Colonic mucosa (tissue), 4 donors: ENCODE measurements around the gene ANKEF1. TPM values are rescaled to one million over a fixed set of nuclear protein-coding genes. Genes with fewer than 3 reads are reported as not detected.

Experiments used
- DNase-seq: peaks from one replicate; pipeline ENCODE4 v3.0.0-alpha.2; 2020
- H3K27ac ChIP-seq: fragments of 200-600 bp; one replicate; pipeline ENCODE4 v1.8.0; 2021
- H3K27me3 ChIP-seq: fragments of 200-600 bp; one replicate; pipeline ENCODE4 v1.8.0; 2021
- H3K36me3 ChIP-seq: fragments of 200-600 bp; one replicate; pipeline ENCODE4 v1.8.0; 2021
- H3K4me1 ChIP-seq: fragments of 200-600 bp; one replicate; pipeline ENCODE4 v1.8.0; 2021; ENCODE audit warnings: mild to moderate bottlenecking
- H3K4me3 ChIP-seq: fragments of 200-600 bp; one replicate; pipeline ENCODE4 v1.8.0; 2021
- H3K9ac ChIP-seq, 2 donors: one replicate each; pipeline ENCODE4 v1.7.0; 2013; ENCODE audit warnings: control low read depth in 2 of 2, low read depth in 2 of 2, low read length in 2 of 2
- H3K9me3 ChIP-seq: fragments of 200-600 bp; one replicate; pipeline ENCODE4 v1.8.0; 2021
- intact Hi-C: fragments of 100-400 bp; cut with DNase I; formaldehyde crosslinking; loops from one replicate; pipeline ENCODE4 v1.14.1; 2022
- total RNA-seq, 2 donors: library from RNA; stranded (reverse); fragmentation: NEBNext Ultra II Directional in 1 of 2; extraction: Animal tissue kit (Norgen Biotek cat#: 25700) in 1 of 2; gene quantifications; one replicate each; pipeline ENCODE4 v1.2.1, GENCODE V29; 2021
- TF ChIP-seq, protein P1 (sequence below): fragments of 200-600 bp; IDR thresholded peaks from one replicate; pipeline ENCODE4 v1.8.0; 2022; ENCODE audit warnings: antibody characterized with exemption, mild to moderate bottlenecking
- donor health status: healthy.
- donor health status: DM: no; HTN: no; CAD: no.
- donor health status: DM: no; HTN: no; CAD: no.

The ANKEF1 gene
- total RNA-seq, 2 donors from 2014 or later, result 4.8 to 9.2 TPM

DNA sequence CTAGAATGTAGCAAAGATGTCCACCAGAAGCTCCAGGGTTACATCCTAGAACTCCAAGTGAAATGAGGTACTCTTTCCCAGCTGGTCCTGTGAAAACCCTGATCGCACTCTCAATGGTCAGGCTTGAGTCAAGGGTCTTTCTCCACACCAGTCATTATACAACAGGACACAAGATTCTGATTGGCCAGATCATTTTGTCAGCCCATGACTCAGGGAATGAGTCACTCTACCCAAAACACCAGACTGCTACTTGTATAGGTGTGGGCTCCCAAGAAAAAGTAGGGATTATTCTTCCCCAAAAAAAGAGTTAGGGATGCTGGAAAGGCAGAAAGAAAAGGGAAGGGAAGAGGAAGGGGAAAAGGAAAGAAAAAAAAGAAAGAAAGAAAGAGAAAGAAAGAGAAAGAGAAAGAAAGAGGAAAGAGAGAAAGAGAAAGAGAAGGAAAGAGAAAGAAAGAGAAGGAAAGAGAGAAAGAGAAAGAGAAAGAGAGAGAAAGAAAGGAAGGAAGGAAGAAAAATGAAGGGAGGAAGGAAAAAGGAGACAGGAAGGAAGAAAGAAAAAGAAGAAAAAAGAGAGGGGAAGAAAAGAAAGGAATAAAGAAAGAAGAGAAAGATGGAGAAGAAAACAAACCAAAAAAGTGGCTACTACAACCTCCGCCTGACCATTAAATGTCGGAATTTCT is 30.5 kb downstream of the ANKEF1 start:
- TF ChIP-seq, protein P1, sequence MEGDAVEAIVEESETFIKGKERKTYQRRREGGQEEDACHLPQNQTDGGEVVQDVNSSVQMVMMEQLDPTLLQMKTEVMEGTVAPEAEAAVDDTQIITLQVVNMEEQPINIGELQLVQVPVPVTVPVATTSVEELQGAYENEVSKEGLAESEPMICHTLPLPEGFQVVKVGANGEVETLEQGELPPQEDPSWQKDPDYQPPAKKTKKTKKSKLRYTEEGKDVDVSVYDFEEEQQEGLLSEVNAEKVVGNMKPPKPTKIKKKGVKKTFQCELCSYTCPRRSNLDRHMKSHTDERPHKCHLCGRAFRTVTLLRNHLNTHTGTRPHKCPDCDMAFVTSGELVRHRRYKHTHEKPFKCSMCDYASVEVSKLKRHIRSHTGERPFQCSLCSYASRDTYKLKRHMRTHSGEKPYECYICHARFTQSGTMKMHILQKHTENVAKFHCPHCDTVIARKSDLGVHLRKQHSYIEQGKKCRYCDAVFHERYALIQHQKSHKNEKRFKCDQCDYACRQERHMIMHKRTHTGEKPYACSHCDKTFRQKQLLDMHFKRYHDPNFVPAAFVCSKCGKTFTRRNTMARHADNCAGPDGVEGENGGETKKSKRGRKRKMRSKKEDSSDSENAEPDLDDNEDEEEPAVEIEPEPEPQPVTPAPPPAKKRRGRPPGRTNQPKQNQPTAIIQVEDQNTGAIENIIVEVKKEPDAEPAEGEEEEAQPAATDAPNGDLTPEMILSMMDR, result no peak
- intact Hi-C loops, result no loop called here
- DNase-seq, result no peak

DNA sequence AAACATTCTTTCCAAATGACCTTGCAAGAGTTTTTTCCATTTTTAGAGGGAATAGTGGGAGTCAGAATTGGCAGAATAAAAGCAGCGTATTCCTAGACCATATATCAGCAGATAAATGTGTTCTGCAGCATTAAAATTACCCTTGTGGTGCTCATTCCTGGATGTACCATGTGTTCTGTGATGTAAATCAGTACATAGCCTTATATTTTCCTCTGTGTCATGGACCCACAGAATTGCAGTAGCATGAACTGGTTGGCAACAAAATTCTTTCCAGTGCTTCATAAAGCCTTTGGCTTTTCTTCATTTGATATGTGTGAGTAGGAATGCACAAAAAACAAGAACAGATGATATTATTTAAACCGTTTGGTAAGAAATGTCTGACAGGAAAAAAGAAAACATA is 32.5 kb downstream of the ANKEF1 start:
- Histone ChIP-seq H3K36me3 (no peaks in the 10 kb centered on the region), H3K4me1 (no peaks in the 10 kb centered on the region), H3K9me3 (no peaks in the 10 kb centered on the region), H3K27me3 (no peaks in the 10 kb centered on the region), H3K4me3 (no peak overlapping the region), H3K9ac (no peak overlapping the region), H3K27ac (no peak overlapping the region)
- TF ChIP-seq, protein P1, result no peak
- no peak for DNase-seq
- intact Hi-C loops, result no loop called here

More for the DNA sequence above, 30.5 kb downstream of the ANKEF1 start:
- Histone ChIP-seq H3K9me3 (no peaks in the 10 kb centered on the region), H3K36me3 (no peaks in the 10 kb centered on the region), H3K4me3 (no peak overlapping the region), H3K9ac (no peak overlapping the region), H3K27me3 (no peaks in the 10 kb centered on the region), H3K4me1 (no peaks in the 10 kb centered on the region), H3K27ac (no peak overlapping the region)

DNA sequence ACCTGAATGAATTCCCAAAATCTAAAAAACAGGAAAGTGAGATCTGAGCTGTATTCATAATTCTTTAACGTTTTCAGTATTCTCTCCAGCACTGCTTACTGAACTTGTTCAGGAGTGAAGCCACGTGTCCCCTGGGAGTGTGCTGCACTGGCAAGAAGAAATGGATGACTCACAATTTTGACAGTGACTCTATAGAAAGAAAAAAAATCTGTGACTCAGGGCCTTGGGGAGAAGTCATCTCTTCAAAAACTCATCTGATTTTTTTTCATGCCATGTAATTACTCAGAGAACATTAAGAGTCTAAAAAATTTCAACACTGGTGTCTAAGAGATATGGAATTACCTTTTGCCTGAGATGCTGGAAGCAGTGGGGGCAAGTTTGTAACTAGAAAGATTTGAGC is 39.7 kb downstream of the ANKEF1 start:
- no peak overlapping the region for H3K4me3 ChIP-seq
- H3K27me3 ChIP-seq, result no peaks in the 10 kb centered on the region
- H3K9me3 ChIP-seq, result no peaks in the 10 kb centered on the region
- no peaks in the 10 kb centered on the region for H3K36me3 ChIP-seq
- H3K27ac ChIP-seq, result no peak overlapping the region
- no peak overlapping the region for H3K9ac ChIP-seq
- H3K4me1 ChIP-seq, result no peaks in the 10 kb centered on the region
- intact Hi-C loops, result no loop called here
- TF ChIP-seq, protein P1, result no peak
- no peak for DNase-seq

DNA sequence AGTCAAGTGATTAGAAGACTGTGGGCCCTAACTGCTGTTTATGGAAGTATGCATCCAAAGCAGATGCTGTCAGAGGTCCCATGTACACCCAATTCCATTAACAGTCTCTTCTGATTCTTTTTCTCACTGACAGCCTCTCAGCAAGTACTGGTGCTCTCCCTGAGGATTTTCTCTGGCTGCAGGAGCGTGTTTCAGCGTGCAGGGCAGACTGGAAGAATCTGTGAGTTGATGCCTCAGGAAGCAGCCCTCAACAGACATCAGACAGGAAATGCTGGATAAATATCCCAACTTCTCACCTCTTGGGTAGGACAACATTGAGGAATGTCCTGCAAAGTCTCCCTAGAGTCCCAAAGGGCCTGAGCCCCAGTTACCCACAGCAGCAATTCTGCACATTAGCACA is 40.8 kb downstream of the ANKEF1 start:
- intact Hi-C loops, result no loop called here
- H3K4me1 ChIP-seq, result no peaks in the 10 kb centered on the region
- H3K9ac ChIP-seq, result no peak overlapping the region
- no peaks in the 10 kb centered on the region for H3K9me3 ChIP-seq
- no peak overlapping the region for H3K4me3 ChIP-seq
- no peaks in the 10 kb centered on the region for H3K36me3 ChIP-seq
- H3K27me3 ChIP-seq, result no peaks in the 10 kb centered on the region
- H3K27ac ChIP-seq, result no peak overlapping the region
- no peak for DNase-seq
- TF ChIP-seq, protein P1, result no peak

DNA sequence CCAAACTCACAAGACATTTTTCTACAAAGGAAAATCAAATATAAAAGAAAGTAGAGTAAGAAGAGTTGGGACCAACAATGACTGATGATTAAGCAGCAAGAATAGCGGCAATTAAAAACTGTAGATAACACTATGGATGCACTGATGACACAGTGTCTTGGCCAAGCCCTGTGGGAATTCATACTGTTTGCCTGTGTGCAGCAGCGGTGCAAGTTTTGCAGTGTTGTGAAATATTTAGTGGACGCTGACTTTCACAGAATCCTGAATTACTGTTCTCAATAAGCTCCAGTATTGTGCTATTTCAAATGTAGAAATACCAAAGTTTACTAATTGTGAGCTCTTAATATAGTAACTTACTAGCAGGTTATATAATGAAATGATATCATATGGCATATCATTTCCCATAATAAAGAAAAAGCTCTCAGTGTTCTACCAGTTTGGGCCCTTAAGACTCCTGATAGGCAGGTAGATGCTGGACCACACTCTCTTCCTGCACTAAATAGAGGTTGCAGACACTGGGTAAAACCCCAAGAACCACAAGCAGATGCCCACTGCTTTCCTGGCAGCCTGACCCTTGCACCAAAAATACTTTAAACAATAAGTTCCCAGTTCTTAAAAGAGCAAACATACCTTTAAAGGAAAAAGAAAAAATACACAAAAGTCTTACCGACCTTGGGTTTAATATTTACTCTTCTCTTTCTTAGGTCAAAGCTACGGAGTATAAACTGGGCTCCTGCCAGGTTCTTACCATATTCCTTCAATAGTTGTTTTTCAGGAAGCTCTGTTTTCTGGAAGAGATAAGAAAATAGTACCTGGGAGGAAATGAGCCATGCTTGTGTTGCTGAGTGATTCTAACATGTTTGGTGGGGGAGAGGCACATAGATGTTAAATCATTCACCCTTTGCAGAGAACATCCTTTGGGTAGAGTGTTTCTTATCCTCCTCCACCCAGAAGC is 41.6 kb downstream of the ANKEF1 start:
- intact Hi-C loops, result no loop called here
- TF ChIP-seq, protein P1, result no peak
- H3K27me3 ChIP-seq, result no peaks in the 10 kb centered on the region
- no peak for DNase-seq
- H3K4me3 ChIP-seq, result no peak overlapping the region
- H3K36me3 ChIP-seq, result no peaks in the 10 kb centered on the region
- no peaks in the 10 kb centered on the region for H3K9me3 ChIP-seq
- H3K4me1 ChIP-seq, result no peaks in the 10 kb centered on the region
- no peak overlapping the region for H3K27ac ChIP-seq
- H3K9ac ChIP-seq, result no peak overlapping the region
